H54 (cell line): ENCODE results near the gene TEX51.

Source experiments
- DNase-seq: peaks from one replicate; pipeline ENCODE4 v3.0.0; 2011; ENCODE audit warnings: low spot score, mixed read lengths; ENCODE audit not compliant: insufficient read length
- FAIRE-seq: peaks from 3 replicates; lab custom pipeline; 2011; peaks lifted over from hg19 to GRCh38; lab: Jason Lieb, UNC
- POLR2A ChIP-seq: IDR thresholded peaks from 2 replicates; pipeline ENCODE4 v1.6.1; 2011; ENCODE audit warnings: low read depth, mild to moderate bottlenecking, low read length

Gene TEX51

DNA sequence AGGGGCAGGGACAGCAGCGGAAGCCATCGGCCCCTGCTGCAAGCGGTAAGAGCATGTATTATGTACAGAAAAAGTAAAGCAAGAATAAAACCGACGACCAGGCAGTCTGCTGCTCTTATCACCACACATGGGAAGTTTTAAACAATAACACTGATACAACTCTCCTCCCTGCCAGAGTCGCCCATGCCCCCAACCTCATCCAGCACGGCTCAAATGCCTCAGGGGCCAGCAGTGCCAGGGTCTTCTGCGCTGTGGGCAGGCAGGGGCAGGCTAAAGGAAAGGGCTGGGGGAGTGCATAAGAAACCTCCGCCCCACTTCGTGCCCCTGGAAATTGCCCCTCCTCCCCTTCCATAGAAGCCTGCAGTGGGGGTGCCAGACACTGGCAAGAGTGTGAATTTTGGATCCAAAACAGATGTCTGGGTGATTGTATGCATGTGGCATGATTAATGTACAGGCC lies 10.1 kb downstream of the TEX51 start:
- no peak for DNase-seq
- FAIRE-seq: no peak

DNA sequence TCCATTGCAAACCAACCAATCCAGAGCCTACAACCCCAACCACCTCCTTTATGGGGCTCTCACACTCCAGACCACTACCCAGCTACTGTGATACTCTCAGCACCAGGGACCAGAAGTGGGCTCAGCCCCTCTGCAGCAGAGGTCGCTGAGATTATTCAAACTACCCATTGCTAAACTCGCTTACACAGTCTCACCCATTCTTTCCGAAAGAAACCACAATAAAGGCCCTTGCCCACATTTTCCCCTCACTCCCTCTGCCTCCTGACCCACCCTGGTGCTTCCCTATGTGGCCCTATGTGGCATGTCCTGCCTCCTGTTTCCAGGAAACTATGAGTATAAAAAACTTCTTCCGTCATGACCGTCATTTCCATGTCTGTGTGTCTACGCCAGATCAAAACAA lies 10.7 kb downstream of the TEX51 start:
- DNase-seq (no peak), FAIRE-seq (no peak)
- TF ChIP-seq POLR2A: no peak

More for the DNA sequence above, 10.1 kb downstream of the TEX51 start:
- TF ChIP-seq POLR2A: no peak

DNA sequence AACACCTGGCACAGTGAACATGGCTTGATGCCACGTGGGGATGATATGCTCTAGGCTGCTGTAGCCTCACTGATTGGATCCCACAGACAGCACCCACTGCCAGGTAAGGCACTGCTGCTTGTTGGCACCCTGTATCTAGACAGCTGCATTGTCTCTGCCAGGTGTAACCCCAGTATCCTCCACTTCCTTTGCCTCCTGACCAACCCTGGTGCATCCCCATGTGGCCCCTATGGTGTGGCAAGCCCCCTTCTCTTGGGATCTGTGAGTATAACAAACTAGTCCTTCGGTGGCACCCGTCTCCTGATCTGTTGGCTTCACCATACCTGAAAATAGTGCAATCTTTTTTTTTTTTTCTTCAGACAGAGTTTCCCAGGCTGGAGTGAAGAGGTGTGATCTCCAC lies 11.1 kb downstream of the TEX51 start:
- no peak for DNase-seq
- no peak for FAIRE-seq
- TF ChIP-seq POLR2A: no peak

DNA sequence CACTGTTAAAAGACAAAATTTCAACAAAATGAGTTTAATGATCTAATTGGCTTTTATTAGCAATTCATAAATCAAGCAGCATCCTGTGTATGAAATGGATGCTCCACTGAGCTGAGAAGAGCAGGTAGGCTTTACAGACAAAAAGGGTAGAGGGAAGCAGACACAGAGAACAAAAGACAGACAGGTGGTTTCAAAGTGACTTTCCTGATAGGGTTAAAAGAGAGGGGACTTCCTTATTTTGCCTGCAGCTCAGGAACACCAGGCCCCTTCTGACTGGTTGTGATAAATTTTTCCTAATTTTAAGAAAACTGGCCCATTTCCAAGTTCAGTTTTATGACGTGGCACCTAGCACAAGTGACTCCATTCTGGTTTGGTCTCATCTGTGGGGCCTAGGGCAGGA lies 11.9 kb downstream of the TEX51 start:
- TF ChIP-seq POLR2A: no peak
- DNase-seq (no peak), FAIRE-seq (no peak)

DNA sequence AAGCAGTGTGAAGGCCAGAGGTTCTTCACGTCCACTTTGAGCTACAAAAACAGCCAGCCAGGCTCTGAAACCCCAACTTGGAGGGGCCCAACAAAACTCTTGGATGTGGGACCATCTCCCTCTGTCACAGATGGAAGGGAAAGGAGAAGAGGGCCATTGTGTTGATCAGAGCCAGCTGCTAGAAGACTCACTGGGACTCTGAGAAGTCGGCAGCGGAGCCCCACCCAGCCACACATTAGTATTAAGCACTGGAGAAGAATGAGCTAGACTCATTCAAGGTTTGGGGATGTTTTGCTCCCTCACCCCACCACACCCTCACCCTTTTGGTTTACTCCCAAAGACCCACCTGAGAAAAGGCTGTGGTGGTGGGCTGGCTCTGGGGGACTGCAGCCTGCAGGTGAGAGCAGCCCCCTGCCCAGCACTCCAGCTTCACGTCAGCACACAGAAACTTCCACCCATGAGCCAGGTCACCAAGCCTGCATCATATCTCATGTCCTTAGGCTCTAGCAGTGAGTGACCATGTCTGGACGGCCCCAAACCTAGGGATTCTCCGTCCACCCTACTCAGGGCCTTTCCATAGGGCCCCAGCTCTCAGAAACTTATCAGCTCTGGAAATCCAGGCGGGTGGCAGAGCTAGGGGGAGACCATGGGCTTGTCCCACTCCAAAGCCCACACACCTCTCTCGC lies 12.6 kb downstream of the TEX51 start:
- FAIRE-seq (no peak), DNase-seq (no peak)
- no peak for TF ChIP-seq POLR2A

DNA sequence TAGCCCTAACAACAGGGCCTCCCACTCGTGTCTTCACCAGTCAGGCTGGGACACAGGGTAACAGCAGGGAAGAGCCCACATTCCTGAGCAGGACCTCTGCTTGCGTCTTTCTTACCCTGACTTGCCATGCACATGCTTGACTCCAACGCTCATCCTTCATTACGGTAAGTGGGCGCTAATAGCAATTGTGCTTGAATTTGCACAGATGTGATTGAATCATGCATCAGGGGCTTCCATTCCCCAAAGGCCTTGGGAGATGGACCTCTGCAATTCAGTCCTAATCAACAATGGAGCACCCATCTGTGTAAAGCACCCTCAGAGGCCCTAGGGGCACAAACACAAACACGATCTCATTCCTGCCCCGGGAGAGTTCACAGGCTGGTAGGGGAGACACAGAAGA lies 13.5 kb downstream of the TEX51 start:
- DNase-seq (no peak), FAIRE-seq (no peak)
- no peak for TF ChIP-seq POLR2A

DNA sequence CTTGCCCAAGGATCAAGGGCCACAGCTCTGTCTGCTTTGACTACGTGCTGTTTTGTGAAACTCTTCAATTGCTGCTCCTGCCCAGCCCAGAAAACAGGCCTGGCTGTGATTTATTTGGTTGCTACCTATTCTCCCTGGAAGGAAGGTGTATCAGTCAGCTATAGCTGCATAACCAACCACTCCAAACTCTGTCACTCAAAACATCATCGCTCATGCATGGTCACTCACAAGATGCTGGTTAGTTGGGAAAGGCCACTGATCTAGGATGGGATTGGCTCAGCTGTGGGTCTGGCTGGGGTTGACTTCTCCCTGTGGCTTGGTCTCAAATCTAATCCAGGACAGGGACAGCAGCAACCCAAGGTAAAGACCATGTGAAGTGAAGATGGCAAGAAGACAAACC lies 14.6 kb downstream of the TEX51 start:
- no peak for TF ChIP-seq POLR2A
- DNase-seq: no peak
- no peak for FAIRE-seq

DNA sequence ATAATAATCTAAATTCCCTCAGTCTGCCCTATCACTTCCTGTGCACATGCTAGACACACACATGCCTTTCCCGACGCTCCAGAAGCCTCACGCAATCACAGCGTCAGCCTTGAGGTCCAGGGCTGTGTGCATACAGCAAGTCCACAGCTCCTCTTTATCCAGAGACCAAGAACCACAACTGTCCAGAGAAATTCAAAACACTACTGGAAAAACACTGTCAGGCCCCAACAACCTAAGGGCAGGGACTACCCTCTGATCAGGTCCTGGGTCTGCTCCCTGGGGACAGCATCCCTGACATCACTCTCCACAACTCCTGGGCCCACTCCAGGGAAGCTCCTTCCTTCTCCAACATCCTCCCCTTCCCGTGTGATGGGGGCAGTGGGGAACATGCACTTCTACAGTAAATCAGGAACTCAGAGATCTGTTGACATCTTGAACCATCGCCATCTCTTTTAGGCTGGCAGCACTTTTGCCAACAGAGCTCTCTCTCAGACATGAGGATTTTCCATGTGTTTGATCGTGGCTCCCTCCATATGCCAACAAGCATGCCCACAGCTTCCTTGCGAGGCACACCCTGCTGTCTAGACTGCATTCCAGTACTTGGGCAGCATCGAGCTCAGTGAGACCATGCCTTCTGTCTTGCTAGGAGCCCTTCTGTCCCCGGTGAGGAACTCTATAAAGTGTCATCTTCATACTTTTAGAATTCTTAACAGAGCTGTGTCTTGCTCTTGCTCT lies 15.4 kb downstream of the TEX51 start:
- FAIRE-seq: no peak
- no peak for TF ChIP-seq POLR2A
- no peak for DNase-seq

DNA sequence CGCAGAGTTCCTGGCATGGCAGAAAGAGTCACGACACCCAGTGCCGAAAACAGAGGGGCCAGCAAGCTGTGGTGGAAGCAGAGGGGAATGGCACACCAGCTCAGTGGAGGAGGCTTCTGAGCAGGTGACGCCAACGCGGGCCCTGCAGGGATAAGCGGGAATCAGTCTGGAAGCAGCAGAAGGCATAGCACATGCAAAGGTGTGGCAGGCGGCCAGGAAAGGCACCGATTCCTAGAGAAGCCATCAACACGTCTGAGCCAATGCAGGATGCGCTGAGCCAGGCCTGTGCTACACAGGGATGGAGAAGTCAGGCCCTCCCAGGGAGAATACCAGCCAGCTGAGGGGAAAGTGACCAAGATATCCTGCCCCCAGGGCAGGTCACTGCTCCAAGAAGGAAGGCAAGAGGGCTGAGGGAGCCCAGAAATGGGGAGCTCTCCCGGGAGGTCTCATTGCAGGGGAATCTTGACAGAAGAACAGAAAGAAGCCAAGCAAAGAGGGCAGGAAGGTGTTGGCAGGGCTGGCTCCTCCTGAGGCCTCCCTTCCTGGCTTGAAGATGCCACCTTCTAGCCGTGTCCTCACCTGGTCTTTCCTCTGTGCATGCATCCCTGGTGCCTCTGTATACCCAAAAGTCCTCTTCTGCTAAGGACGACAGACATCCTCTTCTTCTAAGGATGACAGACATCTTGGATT lies 16.3 kb downstream of the TEX51 start:
- FAIRE-seq: no peak
- no peak for TF ChIP-seq POLR2A

DNA sequence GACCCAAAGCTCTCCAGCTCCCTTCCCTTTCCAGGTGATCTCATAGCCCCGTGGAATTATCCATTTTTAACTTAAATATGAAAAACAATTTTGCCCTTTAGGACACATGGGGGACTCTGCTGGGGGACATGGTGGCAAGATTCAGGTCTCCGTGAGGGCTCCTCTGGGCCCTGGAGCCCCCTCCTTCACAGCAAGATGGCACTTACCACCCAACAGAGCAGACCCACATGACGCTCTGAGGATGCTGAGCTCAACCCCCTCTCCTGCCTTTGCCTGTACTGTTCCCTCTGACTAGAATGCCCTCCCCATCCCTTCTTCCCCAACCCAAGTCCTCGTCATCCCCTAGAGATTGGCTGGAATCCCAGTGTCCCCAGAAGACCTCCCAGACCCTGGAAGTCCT lies 17.2 kb downstream of the TEX51 start:
- DNase-seq: no peak
- FAIRE-seq: no peak
- no peak for TF ChIP-seq POLR2A

More for the DNA sequence above, 16.3 kb downstream of the TEX51 start:
- no peak for DNase-seq

DNA sequence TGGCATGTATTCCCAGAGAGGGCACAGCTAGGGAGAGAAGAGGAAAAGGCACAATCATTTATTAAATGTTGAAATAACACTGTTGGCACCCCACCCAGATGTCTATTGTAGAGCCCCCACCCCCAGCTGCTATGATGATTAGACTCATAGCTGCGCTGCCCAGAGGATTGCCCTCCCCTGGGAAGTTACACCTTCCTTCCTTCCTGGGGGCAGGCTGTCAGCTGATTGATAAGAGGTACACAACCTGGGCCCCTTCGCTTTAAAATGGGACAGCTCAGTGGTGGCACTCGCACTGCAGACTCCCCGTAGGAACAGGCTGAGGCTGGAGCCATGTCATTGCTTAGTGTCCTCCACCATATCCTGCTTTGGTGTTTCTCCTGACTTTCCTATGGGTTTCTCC lies 18.1 kb downstream of the TEX51 start:
- TF ChIP-seq POLR2A: no peak
- DNase-seq (no peak), FAIRE-seq (no peak)

DNA sequence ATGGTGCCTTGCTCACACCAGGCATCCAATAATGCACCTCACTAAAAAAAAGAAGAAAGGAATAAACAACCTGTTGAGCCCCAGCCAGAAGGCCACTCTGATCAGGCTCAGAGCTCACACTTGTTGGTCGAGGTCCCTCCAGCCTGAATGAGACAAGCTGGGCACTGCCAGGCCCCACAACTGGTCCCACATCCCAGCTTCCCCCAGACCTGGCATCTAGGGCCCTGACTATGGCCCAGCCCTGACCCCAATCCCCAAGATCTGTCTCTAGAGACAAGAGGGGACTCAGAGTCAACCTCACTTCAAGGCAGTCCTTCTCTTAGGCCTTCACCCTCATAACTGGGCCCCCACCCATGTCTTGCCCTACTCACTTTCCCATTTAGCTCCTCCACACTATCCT lies 22.4 kb downstream of the TEX51 start:
- DNase-seq (no peak), FAIRE-seq (no peak)
- no peak for TF ChIP-seq POLR2A

DNA sequence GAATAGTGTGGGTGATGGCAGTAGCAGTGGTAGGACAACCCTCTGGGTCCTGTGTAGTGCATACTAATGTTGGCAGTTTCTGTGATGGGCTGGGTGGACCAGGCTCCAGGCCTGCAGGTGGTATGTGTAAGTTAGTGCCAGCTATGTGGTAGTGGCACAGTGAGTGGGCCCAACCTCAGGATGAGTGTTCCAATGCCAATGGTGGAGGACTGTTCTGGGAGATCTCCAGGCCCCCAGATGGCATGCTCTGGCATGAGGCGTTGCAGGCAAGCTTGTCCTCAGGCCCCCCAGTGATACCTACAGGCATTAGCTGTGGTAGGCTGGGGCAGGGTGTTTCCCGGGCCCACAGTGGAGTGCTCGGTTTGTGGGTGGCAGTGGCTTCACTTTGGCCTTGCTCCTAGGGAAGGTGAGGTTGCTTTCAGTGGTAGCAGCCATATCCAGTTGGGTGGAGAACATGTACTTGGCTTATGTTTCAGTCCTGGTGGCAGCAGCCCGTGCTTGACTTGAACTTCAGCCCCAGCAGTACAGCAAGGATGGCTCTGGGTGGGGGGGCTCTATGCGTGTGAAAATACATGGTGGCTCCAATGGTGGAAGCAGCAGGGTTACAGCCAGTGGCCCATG lies 32.4 kb downstream of the TEX51 start:
- no peak for DNase-seq
- no peak for TF ChIP-seq POLR2A
- no peak for FAIRE-seq

DNA sequence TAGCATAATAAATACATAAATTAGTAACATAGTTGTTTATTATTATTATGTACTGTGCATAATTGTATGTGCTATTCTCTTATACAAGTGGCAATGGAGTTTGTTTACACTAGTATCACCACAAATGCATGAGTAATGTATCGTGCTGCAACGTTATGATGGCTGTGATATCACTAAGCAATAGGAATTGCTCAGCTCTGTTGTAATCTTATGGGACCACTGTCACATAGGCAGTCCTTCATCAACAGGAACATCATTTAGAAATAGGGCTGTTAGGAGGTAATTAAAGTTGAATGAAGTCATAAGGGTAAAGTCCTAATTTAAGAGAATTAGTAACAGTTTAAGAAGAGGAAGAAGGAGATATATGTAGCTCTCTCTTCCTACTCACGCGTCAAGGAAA lies 33.8 kb downstream of the TEX51 start:
- no peak for FAIRE-seq
- TF ChIP-seq POLR2A: no peak
- no peak for DNase-seq
